HG03108 (cell line): ENCODE results near the gene SLC12A2.

Experiments used
- ATAC-seq: cut with Tn5 transposase; IDR thresholded peaks from one replicate; pipeline ENCODE4 v1.9.1; 2021; ENCODE audit warnings: moderate library complexity; ENCODE audit not compliant: unreplicated experiment

Gene SLC12A2

GRCh38 chr5:128220841-128221240 lies 137.3 kb downstream of the SLC12A2 start:
- no peak for ATAC-seq

GRCh38 chr5:128224336-128224735 lies 140.8 kb downstream of the SLC12A2 start:
- no peak for ATAC-seq

GRCh38 chr5:128225245-128226030 lies 141.9 kb downstream of the SLC12A2 start:
- no peak for ATAC-seq

- ATAC-seq, result no peak
Measured at GRCh38 chr5:128228008-128228407, 144.4 kb downstream of the SLC12A2 start.

GRCh38 chr5:128228521-128228920 lies 145.0 kb downstream of the SLC12A2 start:
- no peak for ATAC-seq

- no peak for ATAC-seq
Measured at GRCh38 chr5:128234928-128235641, 151.5 kb downstream of the SLC12A2 start.

- no peak for ATAC-seq
Measured at GRCh38 chr5:128236334-128236733, 152.8 kb downstream of the SLC12A2 start.

GRCh38 chr5:128237000-128237399 lies 153.4 kb downstream of the SLC12A2 start:
- ATAC-seq, result no peak

GRCh38 chr5:128237546-128237945 lies 154.0 kb downstream of the SLC12A2 start:
- no peak for ATAC-seq
